SU-DHL-6 (cell line): ENCODE results near the gene ADPRM.
"Not testable (repeated sequence)": the region's sequence is repeated elsewhere in the genome, so short reads cannot be mapped to it uniquely, and the experiment has no call there.

Experiments used
- H2AFZ ChIP-seq: fragments of 200-600 bp; sonication (generic); 2 replicates; pipeline ENCODE4 v1.6.1; 2014; ENCODE audit warnings: low read depth, mild to moderate bottlenecking, moderate library complexity, mixed read lengths, antibody characterized with exemption, low read length; ENCODE audit not compliant: severe bottlenecking
- H3F3A ChIP-seq: fragments of 200-600 bp; shearing (Covaris generic); 2 replicates; pipeline ENCODE4 v1.6.0; 2016; ENCODE audit warnings: antibody characterized with exemption, mild to moderate bottlenecking; ENCODE audit not compliant: insufficient read depth
- H3K27ac ChIP-seq: fragments of 200-600 bp; sonication (generic); 2 replicates; pipeline ENCODE4 v1.5.1; 2016; ENCODE audit warnings: low read depth, mild to moderate bottlenecking, low read length, moderate library complexity, mixed read lengths
- H3K27me3 ChIP-seq: fragments of 200-600 bp; sonication (generic), shearing (Covaris generic); 2 replicates; pipeline ENCODE4 v1.6.0; 2014; ENCODE audit warnings: mild to moderate bottlenecking, low read length
- H3K36me3 ChIP-seq: fragments of 200-600 bp; sonication (generic); 2 replicates; pipeline ENCODE4 v1.6.1; 2014; ENCODE audit warnings: mild to moderate bottlenecking, low read length, mixed read lengths
- H3K4me2 ChIP-seq: fragments of 300-600, 200-600 bp; shearing (Covaris generic), sonication (generic); 2 replicates; pipeline ENCODE4 v1.6.0; 2014; ENCODE audit warnings: low read length, low read depth, mild to moderate bottlenecking; ENCODE audit not compliant: poor library complexity, severe bottlenecking
- H3K4me3 ChIP-seq: fragments of 200-600 bp; sonication (generic); 2 replicates; pipeline ENCODE4 v1.5.1; 2014; ENCODE audit warnings: antibody characterized with exemption, low read length, mild to moderate bottlenecking, mixed read lengths; ENCODE audit not compliant: insufficient read depth, poor library complexity, severe bottlenecking
- H3K79me2 ChIP-seq: fragments of 200-600 bp; sonication (generic); 2 replicates; pipeline ENCODE4 v1.6.1; 2014; ENCODE audit warnings: mild to moderate bottlenecking, low read length, moderate library complexity; ENCODE audit not compliant: insufficient read depth
- H3K9ac ChIP-seq: fragments of 200-600 bp; sonication (generic); 2 replicates; pipeline ENCODE4 v1.7.0; 2014; ENCODE audit warnings: mild to moderate bottlenecking, low read length
- H3K9me2 ChIP-seq: fragments of 200-600 bp; sonication (generic); replicated peaks from 2 replicates; pipeline ENCODE4 v1.6.1; 2014; ENCODE audit warnings: low read length; ENCODE audit not compliant: insufficient read depth
- H3K9me3 ChIP-seq: fragments of 200-600 bp; sonication (generic); 2 replicates; pipeline ENCODE4 v1.6.1; 2014; ENCODE audit warnings: low read length, mixed read lengths; ENCODE audit not compliant: insufficient read depth
- H4K20me1 ChIP-seq: fragments of 200-600 bp; sonication (generic); 2 replicates; pipeline ENCODE4 v1.6.1; 2014; ENCODE audit warnings: low read depth, mild to moderate bottlenecking, antibody characterized with exemption, low read length, moderate library complexity, mixed read lengths
- CTCF ChIP-seq: fragments of 200-600 bp; sonication (generic); IDR thresholded peaks from one replicate; pipeline ENCODE4 v1.5.1; 2017; ENCODE audit warnings: antibody characterized with exemption, mild to moderate bottlenecking, low read length, moderate library complexity; ENCODE audit not compliant: insufficient read depth, poor library complexity, severe bottlenecking
- EZH2phosphoT487 ChIP-seq: fragments of 200-600 bp; sonication (generic), shearing (Covaris generic); conservative IDR thresholded peaks from 2 replicates; pipeline ENCODE4 v1.6.1; 2018; ENCODE audit warnings: mild to moderate bottlenecking, antibody characterized with exemption, low read length, moderate library complexity, mixed read lengths

ADPRM gene

GRCh38 chr17:10727192-10727591 is 29.8 kb downstream of the ADPRM start:
- no peaks in the 10 kb centered on the region for H3K9me2 ChIP-seq

GRCh38 chr17:10728331-10728892 is 31.0 kb downstream of the ADPRM start:
- no peak overlapping the region for H3K4me2 ChIP-seq
- no peak overlapping the region for H3K9ac ChIP-seq
- no peaks in the 10 kb centered on the region for H3F3A ChIP-seq
- no peak overlapping the region for H2AFZ ChIP-seq
- no peaks in the 10 kb centered on the region for H3K9me2 ChIP-seq
- H3K4me3 ChIP-seq = no peak overlapping the region
- TF ChIP-seq CTCF = no peak
- no peak for TF ChIP-seq EZH2phosphoT487
- H3K9me3 ChIP-seq = no peaks in the 10 kb centered on the region
- no peaks in the 10 kb centered on the region for H3K36me3 ChIP-seq
- H4K20me1 ChIP-seq = no peaks in the 10 kb centered on the region
- no peaks in the 10 kb centered on the region for H3K27me3 ChIP-seq
- H3K27ac ChIP-seq = no peak overlapping the region
- H3K79me2 ChIP-seq = no peaks in the 10 kb centered on the region

More at GRCh38 chr17:10727192-10727591, 29.8 kb downstream of the ADPRM start:
- H3K27ac ChIP-seq = no peak overlapping the region
- no peak overlapping the region for H3K9ac ChIP-seq
- no peak for TF ChIP-seq CTCF
- TF ChIP-seq EZH2phosphoT487 = no peak
- no peak overlapping the region for H2AFZ ChIP-seq
- no peaks in the 10 kb centered on the region for H4K20me1 ChIP-seq
- H3K9me3 ChIP-seq = no peaks in the 10 kb centered on the region
- H3K4me3 ChIP-seq = no peak overlapping the region
- H3K27me3 ChIP-seq = no peaks in the 10 kb centered on the region
- no peak overlapping the region for H3K4me2 ChIP-seq
- no peaks in the 10 kb centered on the region for H3K36me3 ChIP-seq
- no peaks in the 10 kb centered on the region for H3K79me2 ChIP-seq
- no peaks in the 10 kb centered on the region for H3F3A ChIP-seq

GRCh38 chr17:10729334-10730193 is 32.2 kb downstream of the ADPRM start, which contains the start of gene TMEM220:
TSS of gene TMEM220 (minus strand) at chr17:10730023. CDS start at chr17:10729851, 172 bp downstream.
- Histone ChIP-seq H3K79me2 (no peaks in the 10 kb centered on the region), H3K9ac (no peak within 1 kb of the TSS), H3K9me3 (no peaks in the 10 kb centered on the region), H3K4me2 (peak within 1 kb of the TSS; percentile 3), H3K9me2 (no peaks in the 10 kb centered on the region), H3K36me3 (no peaks in the 10 kb centered on the region), H3F3A (no peaks in the 10 kb centered on the region), H3K27ac (no peak within 1 kb of the TSS), H3K27me3 (no peaks in the 10 kb centered on the region), H3K4me3 (no peak within 1 kb of the TSS), H4K20me1 (no peaks in the 10 kb centered on the region), H2AFZ (no peak within 1 kb of the TSS)
- TF ChIP-seq EZH2phosphoT487 (no peak), CTCF (no peak)

- not testable (repeated sequence) for H3K9ac ChIP-seq, H2AFZ ChIP-seq, H3F3A ChIP-seq
These were observed 32.9 kb downstream of the ADPRM start for GRCh38 chr17:10730247-10730646.

More at GRCh38 chr17:10730247-10730646, 32.9 kb downstream of the ADPRM start:
- not testable (repeated sequence) for H3K27me3 ChIP-seq, H3K4me3 ChIP-seq, H3K4me2 ChIP-seq, H4K20me1 ChIP-seq, H3K9me2 ChIP-seq, H3K36me3 ChIP-seq, H3K9me3 ChIP-seq, H3K79me2 ChIP-seq, H3K27ac ChIP-seq
